Gastroesophageal sphincter (tissue), 4 donors: ENCODE results near the gene AP1G2. TPM values are rescaled to one million over a fixed set of nuclear protein-coding genes. Genes with fewer than 3 reads are reported as not detected.

Source experiments
- ATAC-seq: fragments of 150-250 bp; one replicate; pipeline ENCODE4 v1.9.1; 2016; ENCODE audit warnings: mild to moderate bottlenecking, moderate library complexity
- H3K27ac ChIP-seq, 4 donors: fragments of 200-600 bp; sonication (generic) in 3 of 4; 1 replicate in 3 of 4; 2 replicates in 1 of 4; pipeline ENCODE4 v1.5.1; 2016 to 2019
- H3K27me3 ChIP-seq: fragments of 200-600 bp; sonication (generic); one replicate; pipeline ENCODE4 v1.5.1; 2019
- H3K36me3 ChIP-seq, 2 donors: fragments of 200-600 bp; sonication (generic); one replicate each; pipeline ENCODE4 v1.5.1; 2019; ENCODE audit warnings: control low read depth in 1 of 2
- H3K4me1 ChIP-seq, 3 donors: fragments of 200-600 bp; sonication (generic); 1 replicate in 2 of 3; 2 replicates in 1 of 3; pipeline ENCODE4 v1.5.1; 2016 to 2019; ENCODE audit warnings: control low read depth in 2 of 3
- H3K4me3 ChIP-seq, 2 donors: fragments of 200-600 bp; sonication (generic); one replicate each; pipeline ENCODE4 v1.5.1; 2019; ENCODE audit warnings: mild to moderate bottlenecking in 1 of 2, moderate library complexity in 1 of 2
- H3K9me3 ChIP-seq, 3 donors: fragments of 200-600 bp; sonication (generic); one replicate each; pipeline ENCODE4 v1.5.1; 2017 to 2019; ENCODE audit warnings: control low read depth in 2 of 3
- EP300 ChIP-seq: sonication (generic); formaldehyde crosslinking; IDR thresholded peaks from one replicate; pipeline ENCODE4 v1.6.1; 2017; ENCODE audit warnings: antibody characterized with exemption, mild to moderate bottlenecking
- POLR2A ChIP-seq, 2 donors: fragments of 450-650 bp; IDR thresholded peaks; one replicate each; pipeline ENCODE4 v1.6.1; 2017; ENCODE audit warnings: antibody characterized with exemption in 2 of 2, mild to moderate bottlenecking in 2 of 2, moderate library complexity in 1 of 2
- POLR2AphosphoS5 ChIP-seq: sonication (generic); formaldehyde crosslinking; IDR thresholded peaks from one replicate; pipeline ENCODE4 v1.6.1; 2017; ENCODE audit warnings: antibody characterized with exemption
- WGBS, 2 donors: methylation state at CpG; one replicate each; pipeline ENCODE4 v1.1.5; 2018; ENCODE audit warnings: low coverage in 1 of 2; 5-methylcytosine and 5-hydroxymethylcytosine counted together
- total RNA-seq, 4 donors: library from RNA; depleted of rRNA; stranded (reverse); fragments of >200 nt; gene quantifications; one replicate each; pipeline ENCODE4 v1.1.0, GENCODE V29; 2016
- TF ChIP-seq, protein P1 (sequence below), 4 experiments: fragments of 200-600 bp in 2 of 4; fragments of 450-650 bp in 2 of 4; sonication (generic) in 1 of 4; IDR thresholded peaks; one replicate each; pipeline ENCODE4 v1.5.1; 2017 to 2019; ENCODE audit warnings: antibody characterized with exemption in 4 of 4, mild to moderate bottlenecking in 2 of 4, moderate library complexity in 2 of 4

The AP1G2 gene
- total RNA-seq, 4 donors from 2014 or later, result 7.2 to 43.1 (median 21.9) TPM

DNA sequence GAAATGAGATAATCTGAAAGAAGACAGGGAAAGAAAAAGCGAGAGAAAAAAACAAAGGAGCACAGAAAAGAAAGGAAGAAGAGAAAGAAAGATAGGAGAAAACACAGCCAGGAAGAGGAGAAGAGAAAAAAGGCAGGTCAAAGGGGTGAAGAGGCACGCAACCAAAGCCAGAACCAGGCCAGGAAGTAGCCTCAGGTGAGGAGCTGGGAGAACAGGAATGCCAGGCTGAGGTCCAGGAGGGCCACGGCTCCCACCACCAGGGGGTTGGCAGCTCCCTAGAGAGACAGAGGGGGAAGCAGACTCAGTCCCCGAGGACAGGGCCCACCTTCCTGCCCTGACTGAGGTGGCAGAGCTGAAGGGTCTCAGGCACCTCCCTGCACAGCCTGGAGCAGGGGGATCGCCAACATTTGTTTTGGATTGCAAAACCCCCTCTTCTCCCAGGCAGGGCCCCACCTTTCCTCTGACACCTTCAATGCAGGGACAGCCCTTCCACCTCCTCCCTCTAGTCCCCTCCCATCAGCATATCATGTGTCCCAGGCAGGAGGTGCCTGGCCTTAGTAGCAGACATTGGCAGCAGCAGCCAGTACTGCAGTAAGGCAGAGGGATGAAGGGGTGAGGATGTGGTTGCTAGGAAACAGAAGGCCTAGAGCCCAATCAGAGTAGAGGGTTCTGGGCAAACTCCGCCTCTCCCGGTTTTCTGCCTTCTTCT is 2.0 kb upstream of the AP1G2 start:
- H3K4me3 ChIP-seq, result no peak overlapping the region
- H3K27ac ChIP-seq, result no peak overlapping the region
- no peak for ATAC-seq
- no peaks in the 10 kb centered on the region for H3K36me3 ChIP-seq
- H3K4me1 ChIP-seq, result peaks cover 0 to 19% (median 0%) of the 10 kb centered on the region in 3 donors
- 56 to 60% methylated on average over 3 to 5 of the region's 7 CpGs for WGBS, 2 donors
- TF ChIP-seq POLR2AphosphoS5 (no peak), EP300 (no peak), POLR2A (IDR thresholded peaks at IDR 0.05) (no peak)
- TF ChIP-seq, protein P1, sequence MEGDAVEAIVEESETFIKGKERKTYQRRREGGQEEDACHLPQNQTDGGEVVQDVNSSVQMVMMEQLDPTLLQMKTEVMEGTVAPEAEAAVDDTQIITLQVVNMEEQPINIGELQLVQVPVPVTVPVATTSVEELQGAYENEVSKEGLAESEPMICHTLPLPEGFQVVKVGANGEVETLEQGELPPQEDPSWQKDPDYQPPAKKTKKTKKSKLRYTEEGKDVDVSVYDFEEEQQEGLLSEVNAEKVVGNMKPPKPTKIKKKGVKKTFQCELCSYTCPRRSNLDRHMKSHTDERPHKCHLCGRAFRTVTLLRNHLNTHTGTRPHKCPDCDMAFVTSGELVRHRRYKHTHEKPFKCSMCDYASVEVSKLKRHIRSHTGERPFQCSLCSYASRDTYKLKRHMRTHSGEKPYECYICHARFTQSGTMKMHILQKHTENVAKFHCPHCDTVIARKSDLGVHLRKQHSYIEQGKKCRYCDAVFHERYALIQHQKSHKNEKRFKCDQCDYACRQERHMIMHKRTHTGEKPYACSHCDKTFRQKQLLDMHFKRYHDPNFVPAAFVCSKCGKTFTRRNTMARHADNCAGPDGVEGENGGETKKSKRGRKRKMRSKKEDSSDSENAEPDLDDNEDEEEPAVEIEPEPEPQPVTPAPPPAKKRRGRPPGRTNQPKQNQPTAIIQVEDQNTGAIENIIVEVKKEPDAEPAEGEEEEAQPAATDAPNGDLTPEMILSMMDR (IDR thresholded peaks at IDR 0.05), result no peak
- H3K27me3 ChIP-seq, result peaks cover 42% of the 10 kb centered on the region
- H3K9me3 ChIP-seq, result no peaks in the 10 kb centered on the region

DNA sequence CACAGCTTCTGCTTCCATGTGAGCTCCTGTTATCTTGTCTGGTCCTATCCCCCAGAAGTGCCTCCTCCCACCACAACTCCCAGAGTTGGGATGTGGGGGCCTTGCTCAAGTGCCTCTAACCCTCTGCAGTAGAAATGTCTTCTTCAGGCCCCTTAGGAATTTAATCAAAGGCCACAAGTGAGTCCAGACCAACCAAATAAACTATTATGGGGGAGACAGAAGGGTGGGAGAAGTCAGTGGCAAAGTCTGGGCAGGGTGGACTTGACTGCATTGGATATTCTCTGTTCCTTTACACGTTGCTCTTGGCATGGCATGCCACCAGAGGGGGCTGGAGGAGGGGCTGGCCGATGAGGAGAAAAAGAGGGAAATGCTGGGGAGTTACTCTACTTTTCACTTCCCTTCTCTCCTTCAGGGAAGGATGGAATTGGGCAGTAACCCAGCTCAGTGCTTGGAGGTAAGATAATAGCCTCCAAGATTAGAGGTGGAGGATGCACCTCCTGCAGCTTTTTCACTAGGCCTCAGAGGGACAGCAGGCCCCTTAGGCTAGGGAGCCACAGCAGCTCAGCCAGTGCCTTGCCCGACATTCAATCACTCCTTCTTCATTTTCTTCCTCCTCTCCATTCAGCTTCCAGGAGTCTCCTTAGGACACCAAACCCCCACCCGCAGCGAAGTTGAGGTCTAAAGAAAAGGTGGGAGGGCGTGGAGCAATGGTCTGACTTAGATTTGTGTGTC is 1.2 kb upstream of the AP1G2 start:
- no peak for TF ChIP-seq POLR2AphosphoS5
- no peak for TF ChIP-seq POLR2A (IDR thresholded peaks at IDR 0.05)
- TF ChIP-seq, protein P1 (IDR thresholded peaks at IDR 0.05), result peak in 1 of 4 experiments; percentile 13
- no peak for TF ChIP-seq EP300
- H3K9me3 ChIP-seq, result no peaks in the 10 kb centered on the region
- H3K4me1 ChIP-seq, result peaks cover 0 to 19% (median 0%) of the 10 kb centered on the region in 3 donors
- no peak for ATAC-seq
- H3K27ac ChIP-seq, result peak overlapping the region in 2 of 4 donors; percentile 61 to 78
- H3K36me3 ChIP-seq, result peaks cover 0 to under 1% of the 10 kb centered on the region in 2 donors
- peaks cover 34% of the 10 kb centered on the region for H3K27me3 ChIP-seq
- 0 to 7% methylated on average over 2 of the region's 6 CpGs for WGBS, 2 donors
- H3K4me3 ChIP-seq, result no peak overlapping the region

DNA sequence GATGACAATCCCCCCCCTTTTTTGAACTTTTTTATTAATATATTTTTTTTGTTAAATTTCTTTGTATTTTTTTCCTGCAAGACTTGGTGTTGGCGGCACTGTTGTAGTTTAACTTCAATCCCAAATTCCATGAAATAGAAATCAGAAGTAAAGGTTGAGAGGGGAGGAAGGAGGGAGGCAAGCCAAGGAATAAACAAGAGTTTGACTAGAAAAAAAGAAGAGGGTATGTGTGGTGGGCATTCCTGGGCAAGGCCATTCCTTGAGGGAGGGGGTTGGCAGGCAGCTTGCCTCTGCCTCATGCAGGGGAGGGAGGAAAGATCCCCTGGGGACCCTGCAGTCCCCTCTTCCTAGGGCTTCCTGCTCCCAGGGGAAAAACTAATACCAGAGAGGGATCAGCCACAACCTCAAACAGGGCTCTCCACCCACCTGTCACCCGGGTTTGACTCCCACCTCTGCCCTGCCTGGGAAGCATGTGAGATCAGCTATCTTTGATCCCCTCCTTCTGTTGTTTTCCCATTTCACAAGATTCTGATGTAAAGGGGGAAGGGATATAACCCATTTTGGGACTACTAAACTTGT is 519 bp upstream of the AP1G2 start:
- Histone ChIP-seq H3K4me1 (peaks cover 0 to 24% (median 0%) of the 10 kb centered on the region in 3 donors), H3K27me3 (peaks cover 27% of the 10 kb centered on the region), H3K36me3 (peaks cover 0 to 7% of the 10 kb centered on the region in 2 donors), H3K9me3 (no peaks in the 10 kb centered on the region), H3K4me3 (peak overlapping the region; percentile 53 to 72), H3K27ac (peak overlapping the region in 3 of 4 donors; percentile 61 to 78 (median 75))
- TF ChIP-seq POLR2AphosphoS5, result no peak
- no peak for ATAC-seq
- 46% methylated on average over 1 of the region's 2 CpGs; no CpG with 5 or more reads in 1 of the 2 donors for WGBS, 2 donors

DNA sequence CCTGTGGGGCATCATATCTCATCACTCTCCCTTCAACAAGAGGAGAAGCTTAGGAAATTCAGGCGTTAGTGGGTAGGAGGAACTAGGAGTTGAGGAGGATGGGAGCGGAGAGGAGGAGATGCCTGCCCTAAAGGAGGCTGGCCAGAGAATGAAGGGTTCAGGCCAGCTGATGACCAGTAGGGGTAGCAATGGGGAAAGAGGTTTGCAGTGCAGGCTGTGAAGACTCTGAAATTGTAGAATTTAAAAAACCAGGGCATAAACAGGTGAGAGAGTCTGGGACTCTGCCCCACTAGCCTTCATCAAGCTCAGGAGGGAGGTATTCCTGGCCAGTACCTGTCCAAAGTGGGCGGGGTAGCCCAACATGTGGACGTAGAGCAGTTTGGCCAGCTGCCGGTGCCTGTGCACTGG is 809 bp downstream of the AP1G2 start:
- no peak for ATAC-seq
- peaks cover 0 to 15% of the 10 kb centered on the region in 2 donors for H3K36me3 ChIP-seq
- TF ChIP-seq POLR2AphosphoS5 (no peak), POLR2A (IDR thresholded peaks at IDR 0.05) (no peak), EP300 (no peak)
- H3K4me1 ChIP-seq, result peaks cover 0 to 31% (median 0%) of the 10 kb centered on the region in 3 donors
- WGBS, 2 donors, result 5% methylated on average over 4 of the region's 5 CpGs; no CpG with 5 or more reads in 1 of the 2 donors
- H3K4me3 ChIP-seq, result peak overlapping the region; percentile 53 to 72
- peaks cover 14% of the 10 kb centered on the region for H3K27me3 ChIP-seq
- peak overlapping the region in 3 of 4 donors; percentile 61 to 78 (median 75) for H3K27ac ChIP-seq
- no peaks in the 10 kb centered on the region for H3K9me3 ChIP-seq

DNA sequence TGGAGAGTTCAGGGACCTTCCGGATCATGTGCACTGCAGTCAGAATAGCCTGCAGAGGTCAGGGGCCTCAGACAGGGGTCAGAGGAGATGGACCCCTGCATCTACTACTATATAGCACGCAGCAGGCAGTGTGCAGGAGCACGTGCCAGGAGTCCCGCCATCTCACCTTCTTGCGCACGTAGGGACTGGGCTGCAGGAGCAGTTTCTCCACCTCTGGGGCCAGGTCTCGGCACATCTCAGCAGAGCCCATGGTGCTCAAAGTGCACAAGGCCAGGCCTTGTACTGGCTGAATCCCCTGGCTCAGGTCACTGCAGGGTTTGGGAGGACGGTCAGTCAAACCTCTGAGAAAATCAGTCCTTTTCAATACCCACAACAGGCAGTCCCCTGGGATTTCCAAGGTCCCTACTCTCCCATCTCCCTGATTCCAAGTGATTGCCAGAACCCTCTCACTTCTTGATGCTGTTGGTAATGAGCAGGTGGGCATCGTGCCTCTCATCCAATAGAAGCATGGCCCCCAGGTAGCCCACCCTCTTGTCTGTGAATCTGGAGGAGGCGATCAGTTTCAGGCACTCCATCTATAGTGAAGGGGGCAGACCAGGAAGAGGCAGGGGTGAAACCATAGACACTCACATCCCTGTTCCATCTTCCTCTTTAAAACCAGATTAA is 1.3 kb downstream of the AP1G2 start:
- no peak for TF ChIP-seq POLR2AphosphoS5
- no peak for TF ChIP-seq EP300
- no peak for TF ChIP-seq POLR2A (IDR thresholded peaks at IDR 0.05)
- TF ChIP-seq, protein P1 (IDR thresholded peaks at IDR 0.05), result no peak
- Histone ChIP-seq H3K4me3 (no peak overlapping the region), H3K36me3 (peaks cover 0 to 20% of the 10 kb centered on the region in 2 donors), H3K27ac (no peak overlapping the region), H3K4me1 (peaks cover 0 to 31% (median 0%) of the 10 kb centered on the region in 3 donors), H3K27me3 (peaks cover 8% of the 10 kb centered on the region), H3K9me3 (no peaks in the 10 kb centered on the region)
- no peak for ATAC-seq
- WGBS, 2 donors, result 93% methylated on average over 2 of the region's 10 CpGs; no CpG with 5 or more reads in 1 of the 2 donors
